NT2/D1 (cell line): Measurements from ENCODE around the gene ANLN.

Source experiments
- SUZ12 ChIP-seq: IDR thresholded peaks from 2 replicates; pipeline ENCODE4 v1.6.1; 2011; ENCODE audit not compliant: insufficient read length, insufficient read depth; ENCODE audit errors: extremely low read depth
- YY1 ChIP-seq: IDR thresholded peaks from 2 replicates; pipeline ENCODE4 v1.6.1; 2011; ENCODE audit not compliant: insufficient read length, insufficient read depth

GRCh38 chr7:36381056-36381455 lies 8.6 kb upstream of the ANLN start:
- TF ChIP-seq SUZ12 (no peak), YY1 (no peak)
